Measurements from ENCODE around the gene IRS1.

Gene IRS1

DNA sequence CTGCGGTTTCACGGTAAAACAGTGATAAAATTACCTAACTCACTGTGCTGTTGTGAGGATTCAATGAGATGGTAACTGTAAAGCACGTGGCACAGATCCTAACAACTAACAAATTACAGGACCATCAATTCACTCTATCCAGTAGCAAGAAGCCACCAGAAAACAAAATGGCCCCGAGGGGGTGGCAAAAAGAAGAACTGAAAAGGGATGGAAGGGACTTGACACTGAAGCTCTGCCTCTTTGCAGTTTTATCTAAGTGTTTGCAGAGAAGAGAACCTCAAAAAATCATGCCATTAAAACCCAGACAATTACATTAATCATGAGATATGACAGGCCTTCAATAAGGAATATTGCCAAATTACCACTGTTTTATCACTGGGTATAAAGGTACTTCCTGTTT, 46.7 kb downstream of the IRS1 start:
- no peak for TF ChIP-seq FOXP2 (optimal IDR thresholded peaks at IDR 0.05; ENCODE audit: borderline replicate concordance, extremely low read depth, extremely low read length, insufficient read depth)

DNA sequence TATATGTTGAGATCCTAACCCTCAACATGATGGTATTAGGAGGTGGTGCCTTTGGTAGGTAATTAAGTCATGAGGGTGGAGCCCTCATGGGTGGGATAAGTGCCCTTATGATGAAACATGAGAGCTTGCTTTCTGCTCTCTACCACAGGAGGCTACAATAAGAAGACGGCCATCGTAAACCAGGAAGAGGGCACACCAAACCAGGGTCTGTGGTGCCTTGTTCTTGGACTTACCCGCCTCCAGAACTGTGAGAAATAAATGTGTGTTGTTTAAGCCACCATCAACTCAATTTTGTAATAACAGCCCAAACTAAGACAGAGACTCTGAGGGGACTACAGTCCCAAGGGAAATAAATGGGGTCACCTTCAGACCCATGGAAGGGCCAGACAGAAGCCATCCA, 52.3 kb downstream of the IRS1 start:
- TF ChIP-seq SIN3A (IDR thresholded peaks at IDR 0.05; ENCODE audit: borderline replicate concordance, insufficient read depth, low read length) = no peak
- TF ChIP-seq, protein P1, sequence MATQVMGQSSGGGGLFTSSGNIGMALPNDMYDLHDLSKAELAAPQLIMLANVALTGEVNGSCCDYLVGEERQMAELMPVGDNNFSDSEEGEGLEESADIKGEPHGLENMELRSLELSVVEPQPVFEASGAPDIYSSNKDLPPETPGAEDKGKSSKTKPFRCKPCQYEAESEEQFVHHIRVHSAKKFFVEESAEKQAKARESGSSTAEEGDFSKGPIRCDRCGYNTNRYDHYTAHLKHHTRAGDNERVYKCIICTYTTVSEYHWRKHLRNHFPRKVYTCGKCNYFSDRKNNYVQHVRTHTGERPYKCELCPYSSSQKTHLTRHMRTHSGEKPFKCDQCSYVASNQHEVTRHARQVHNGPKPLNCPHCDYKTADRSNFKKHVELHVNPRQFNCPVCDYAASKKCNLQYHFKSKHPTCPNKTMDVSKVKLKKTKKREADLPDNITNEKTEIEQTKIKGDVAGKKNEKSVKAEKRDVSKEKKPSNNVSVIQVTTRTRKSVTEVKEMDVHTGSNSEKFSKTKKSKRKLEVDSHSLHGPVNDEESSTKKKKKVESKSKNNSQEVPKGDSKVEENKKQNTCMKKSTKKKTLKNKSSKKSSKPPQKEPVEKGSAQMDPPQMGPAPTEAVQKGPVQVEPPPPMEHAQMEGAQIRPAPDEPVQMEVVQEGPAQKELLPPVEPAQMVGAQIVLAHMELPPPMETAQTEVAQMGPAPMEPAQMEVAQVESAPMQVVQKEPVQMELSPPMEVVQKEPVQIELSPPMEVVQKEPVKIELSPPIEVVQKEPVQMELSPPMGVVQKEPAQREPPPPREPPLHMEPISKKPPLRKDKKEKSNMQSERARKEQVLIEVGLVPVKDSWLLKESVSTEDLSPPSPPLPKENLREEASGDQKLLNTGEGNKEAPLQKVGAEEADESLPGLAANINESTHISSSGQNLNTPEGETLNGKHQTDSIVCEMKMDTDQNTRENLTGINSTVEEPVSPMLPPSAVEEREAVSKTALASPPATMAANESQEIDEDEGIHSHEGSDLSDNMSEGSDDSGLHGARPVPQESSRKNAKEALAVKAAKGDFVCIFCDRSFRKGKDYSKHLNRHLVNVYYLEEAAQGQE (IDR thresholded peaks at IDR 0.05; ENCODE audit: insufficient read depth in 1 of 2, low read depth in 2 of 2, low read length in 2 of 2) = no peak
- no peak for TF ChIP-seq POLR2AphosphoS5 (IDR thresholded peaks at IDR 0.05; ENCODE audit: low read depth, low read length)
- no peak for TF ChIP-seq FOXP2 (optimal IDR thresholded peaks at IDR 0.05; ENCODE audit: borderline replicate concordance, extremely low read depth, extremely low read length, insufficient read depth)
- no peak for TF ChIP-seq TAF1 (IDR thresholded peaks at IDR 0.05; ENCODE audit: borderline replicate concordance, insufficient read depth, low read length)

DNA sequence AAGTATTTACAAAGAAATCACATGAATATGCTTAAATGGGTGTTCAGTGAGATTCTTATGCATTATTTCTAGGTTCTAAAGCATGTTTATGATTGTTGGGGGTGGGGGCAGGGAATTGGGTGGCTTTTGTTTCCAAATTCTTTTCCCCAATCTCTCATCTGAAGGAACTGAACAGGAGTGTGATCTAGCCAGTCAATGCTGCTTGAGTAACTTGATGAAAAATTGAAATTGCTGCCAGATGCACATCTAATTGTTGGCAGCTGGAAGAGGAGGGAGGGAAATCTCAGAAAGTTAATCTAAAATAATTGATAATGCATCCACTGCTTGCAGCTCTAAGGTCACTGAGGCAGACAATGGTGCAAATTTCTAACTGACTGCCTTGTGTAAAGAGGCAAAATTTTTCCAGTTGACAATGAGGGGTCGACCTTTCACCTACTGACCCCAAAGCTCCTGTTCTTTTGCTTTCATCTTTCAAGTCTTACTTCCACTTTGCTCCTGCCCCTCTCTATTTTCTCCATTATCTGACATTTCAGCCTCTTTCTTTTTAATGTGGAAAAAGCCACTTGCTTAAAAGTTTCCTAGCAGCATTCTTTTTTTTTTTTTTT, 53.3 kb downstream of the IRS1 start:
- TF ChIP-seq FOXP2 (optimal IDR thresholded peaks at IDR 0.05; ENCODE audit: borderline replicate concordance, extremely low read depth, extremely low read length, insufficient read depth) (no peak), SIN3A (IDR thresholded peaks at IDR 0.05; ENCODE audit: borderline replicate concordance, insufficient read depth, low read length) (no peak)

DNA sequence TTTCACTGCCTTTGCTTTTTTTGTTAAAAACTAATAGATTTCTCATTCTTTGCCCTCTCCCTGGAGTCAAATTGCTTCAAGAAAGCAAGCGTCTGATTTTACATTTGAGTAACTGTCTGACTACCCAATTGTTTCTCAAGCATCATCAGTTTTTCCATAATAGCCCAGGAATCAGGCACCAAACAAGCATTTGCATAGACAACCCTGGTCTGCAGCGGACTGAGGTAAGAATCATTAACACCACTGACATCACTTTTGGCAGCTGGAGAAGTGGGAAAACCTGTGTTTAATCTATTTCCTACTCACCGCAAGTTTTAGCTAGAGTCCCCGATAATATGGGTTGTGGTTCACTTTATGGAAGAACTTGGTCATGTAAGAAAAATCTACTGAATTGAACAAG, 55.7 kb downstream of the IRS1 start:
- TF ChIP-seq TAF1 (IDR thresholded peaks at IDR 0.05; ENCODE audit: borderline replicate concordance, insufficient read depth, low read length) = no peak
- TF ChIP-seq SIN3A (IDR thresholded peaks at IDR 0.05; ENCODE audit: borderline replicate concordance, insufficient read depth, low read length) = no peak
- no peak for TF ChIP-seq POLR2AphosphoS5 (IDR thresholded peaks at IDR 0.05; ENCODE audit: low read depth, low read length)
- TF ChIP-seq FOXP2 (optimal IDR thresholded peaks at IDR 0.05; ENCODE audit: borderline replicate concordance, extremely low read depth, extremely low read length, insufficient read depth) = no peak
- TF ChIP-seq, protein P1 (IDR thresholded peaks at IDR 0.05; ENCODE audit: insufficient read depth in 1 of 2, low read depth in 2 of 2, low read length in 2 of 2) = no peak

DNA sequence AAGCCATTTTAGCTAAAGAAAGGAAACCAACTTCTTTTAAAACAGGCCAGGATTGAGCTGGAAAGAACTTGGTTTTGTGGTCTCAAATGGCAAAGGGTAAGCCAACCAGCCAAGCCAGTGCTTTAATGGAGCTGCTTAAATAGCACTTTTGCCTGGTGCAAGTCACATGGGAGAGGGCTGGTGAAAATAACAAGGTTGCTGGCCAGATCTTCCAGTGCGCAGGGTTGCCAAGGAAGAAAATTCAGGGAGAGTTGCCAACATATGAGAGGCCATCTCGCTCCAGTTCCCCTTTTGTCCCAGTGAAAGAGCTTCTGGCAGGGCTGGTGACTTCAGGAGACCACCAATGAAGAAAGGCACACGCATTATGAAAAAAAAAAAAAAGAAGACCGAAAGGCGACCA, 57.3 kb downstream of the IRS1 start:
- TF ChIP-seq POLR2AphosphoS5 (IDR thresholded peaks at IDR 0.05; ENCODE audit: low read depth, low read length) = no peak
- no peak for TF ChIP-seq SIN3A (IDR thresholded peaks at IDR 0.05; ENCODE audit: borderline replicate concordance, insufficient read depth, low read length)
- no peak for TF ChIP-seq TAF1 (IDR thresholded peaks at IDR 0.05; ENCODE audit: borderline replicate concordance, insufficient read depth, low read length)
- TF ChIP-seq FOXP2 (optimal IDR thresholded peaks at IDR 0.05; ENCODE audit: borderline replicate concordance, extremely low read depth, extremely low read length, insufficient read depth) = no peak
- TF ChIP-seq, protein P1 (IDR thresholded peaks at IDR 0.05; ENCODE audit: insufficient read depth in 1 of 2, low read depth in 2 of 2, low read length in 2 of 2) = no peak

DNA sequence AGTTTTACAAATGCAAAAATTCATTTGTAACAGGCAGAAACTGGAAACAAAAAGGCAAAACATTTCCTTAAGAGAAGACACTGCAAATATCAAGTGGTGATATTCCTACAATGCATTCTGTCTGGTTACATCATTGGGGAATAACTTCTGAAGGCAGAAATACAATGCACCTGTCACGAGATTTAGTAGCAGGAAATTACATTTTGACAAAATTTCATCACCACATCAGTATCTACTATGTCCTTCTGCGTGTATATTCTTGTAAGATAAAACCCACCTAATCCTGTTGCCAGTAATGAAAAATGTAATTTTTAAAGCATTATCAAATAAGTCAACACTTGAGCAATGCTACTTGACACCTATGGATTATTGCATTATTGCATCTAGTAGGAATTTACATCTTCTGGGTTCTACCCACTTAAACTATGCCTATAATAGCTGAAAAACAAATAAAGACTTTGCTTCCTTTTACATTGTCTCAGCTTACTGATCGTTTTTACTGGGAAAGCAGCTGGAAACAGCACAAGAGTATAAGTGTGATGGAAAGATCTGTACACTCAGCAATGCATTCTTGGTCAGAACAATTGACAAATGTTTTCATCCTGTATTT, 59.5 kb downstream of the IRS1 start:
- TF ChIP-seq FOXP2 (optimal IDR thresholded peaks at IDR 0.05; ENCODE audit: borderline replicate concordance, extremely low read depth, extremely low read length, insufficient read depth) (no peak), SIN3A (IDR thresholded peaks at IDR 0.05; ENCODE audit: borderline replicate concordance, insufficient read depth, low read length) (no peak), TAF1 (IDR thresholded peaks at IDR 0.05; ENCODE audit: borderline replicate concordance, insufficient read depth, low read length) (no peak), POLR2AphosphoS5 (IDR thresholded peaks at IDR 0.05; ENCODE audit: low read depth, low read length) (no peak)
- TF ChIP-seq, protein P1 (IDR thresholded peaks at IDR 0.05; ENCODE audit: insufficient read depth in 1 of 2, low read depth in 2 of 2, low read length in 2 of 2) = no peak
